Suprapubic skin (tissue), 4 donors: Measurements from ENCODE around the gene FAM241B. TPM values are rescaled to one million over a fixed set of nuclear protein-coding genes. Genes with fewer than 3 reads are reported as not detected.

ENCODE experiments used
- DNase-seq, 2 donors: peaks; one replicate each; pipeline ENCODE4 v3.0.0-alpha.2; 2019; ENCODE audit warnings: low spot score in 2 of 2
- H3K27ac ChIP-seq: fragments of 200-600 bp; sonication (generic); one replicate; pipeline ENCODE4 v1.5.1; 2019
- H3K27me3 ChIP-seq: fragments of 200-600 bp; sonication (generic); one replicate; pipeline ENCODE4 v1.5.1; 2019
- H3K36me3 ChIP-seq: fragments of 200-600 bp; sonication (generic); one replicate; pipeline ENCODE4 v1.5.1; 2019
- H3K4me1 ChIP-seq: fragments of 200-600 bp; sonication (generic); one replicate; pipeline ENCODE4 v1.5.1; 2019
- H3K4me3 ChIP-seq: fragments of 200-600 bp; sonication (generic); one replicate; pipeline ENCODE4 v1.5.1; 2019; ENCODE audit warnings: mild to moderate bottlenecking
- H3K9me3 ChIP-seq: fragments of 200-600 bp; sonication (generic); one replicate; pipeline ENCODE4 v1.5.1; 2019
- CTCF ChIP-seq, 2 donors: fragments of 200-600 bp in 1 of 2; fragments of 450-650 bp in 1 of 2; sonication (generic) in 1 of 2; IDR thresholded peaks; one replicate each; pipeline ENCODE4 v1.5.1; 2016 to 2019; ENCODE audit warnings: antibody characterized with exemption in 2 of 2, mild to moderate bottlenecking in 1 of 2, moderate library complexity in 1 of 2
- EP300 ChIP-seq: sonication (generic); formaldehyde crosslinking; IDR thresholded peaks from one replicate; pipeline ENCODE4 v1.6.1; 2017; ENCODE audit warnings: antibody characterized with exemption
- POLR2A ChIP-seq, 2 donors: fragments of 450-650 bp; IDR thresholded peaks; one replicate each; pipeline ENCODE4 v1.6.1; 2017; ENCODE audit warnings: antibody characterized with exemption in 2 of 2, mild to moderate bottlenecking in 2 of 2, moderate library complexity in 2 of 2
- POLR2AphosphoS5 ChIP-seq, 3 donors: sonication (generic); formaldehyde crosslinking; IDR thresholded peaks; one replicate each; pipeline ENCODE4 v1.6.1; 2017; ENCODE audit warnings: antibody characterized with exemption in 3 of 3
- WGBS: methylation state at CpG from one replicate; pipeline ENCODE4 v1.1.5; 2018; 5-methylcytosine and 5-hydroxymethylcytosine counted together
- total RNA-seq, 4 donors: library from RNA; depleted of rRNA; stranded (reverse); fragments of >200 nt; gene quantifications; one replicate each; pipeline ENCODE4 v1.1.0, GENCODE V29; 2016

Gene FAM241B
- total RNA-seq, 4 donors from 2014 or later, result 0.49 to 4.3 (median 2.5) TPM

GRCh38 chr10:69665474-69666320, 35.6 kb downstream of the FAM241B start:
- no peaks in the 10 kb centered on the region for H3K9me3 ChIP-seq
- WGBS, result 65% methylated on average over 15 of the region's 17 CpGs
- TF ChIP-seq CTCF (IDR thresholded peaks at IDR 0.05), result no peak
- TF ChIP-seq EP300, result no peak
- TF ChIP-seq POLR2A (IDR thresholded peaks at IDR 0.05), result no peak
- TF ChIP-seq POLR2AphosphoS5 (IDR thresholded peaks at IDR 0.05), result no peak
- no peak overlapping the region for H3K27ac ChIP-seq
- no peaks in the 10 kb centered on the region for H3K36me3 ChIP-seq
- no peak for DNase-seq
- H3K4me1 ChIP-seq, result no peaks in the 10 kb centered on the region
- no peak overlapping the region for H3K4me3 ChIP-seq
- peaks cover 28% of the 10 kb centered on the region for H3K27me3 ChIP-seq

GRCh38 chr10:69666756-69667155, 36.7 kb downstream of the FAM241B start:
- Histone ChIP-seq H3K27ac (no peak overlapping the region), H3K27me3 (peaks cover 28% of the 10 kb centered on the region), H3K36me3 (no peaks in the 10 kb centered on the region), H3K4me3 (no peak overlapping the region), H3K4me1 (no peaks in the 10 kb centered on the region), H3K9me3 (no peaks in the 10 kb centered on the region)
- no peak for DNase-seq
- TF ChIP-seq CTCF (IDR thresholded peaks at IDR 0.05) (no peak), POLR2A (IDR thresholded peaks at IDR 0.05) (no peak), EP300 (no peak), POLR2AphosphoS5 (IDR thresholded peaks at IDR 0.05) (no peak)
- WGBS, result 87% methylated on average over 4 of the region's 4 CpGs

- TF ChIP-seq CTCF (IDR thresholded peaks at IDR 0.05), result no peak
- no peak for TF ChIP-seq EP300
- TF ChIP-seq POLR2AphosphoS5 (IDR thresholded peaks at IDR 0.05), result no peak
- TF ChIP-seq POLR2A (IDR thresholded peaks at IDR 0.05), result no peak
- Histone ChIP-seq H3K27me3 (peaks cover 21% of the 10 kb centered on the region), H3K4me1 (no peaks in the 10 kb centered on the region), H3K9me3 (no peaks in the 10 kb centered on the region), H3K4me3 (no peak overlapping the region), H3K36me3 (no peaks in the 10 kb centered on the region), H3K27ac (no peak overlapping the region)
- WGBS, result 78% methylated on average over 5 of the region's 5 CpGs
- no peak for DNase-seq
Measured at GRCh38 chr10:69668721-69669120, 38.7 kb downstream of the FAM241B start.

- Histone ChIP-seq H3K27me3 (peaks cover 21% of the 10 kb centered on the region), H3K4me3 (no peak overlapping the region), H3K27ac (no peak overlapping the region), H3K4me1 (no peaks in the 10 kb centered on the region), H3K36me3 (no peaks in the 10 kb centered on the region), H3K9me3 (no peaks in the 10 kb centered on the region)
- no peak for TF ChIP-seq POLR2A (IDR thresholded peaks at IDR 0.05)
- 80% methylated on average over 4 of the region's 4 CpGs for WGBS
- DNase-seq, result no peak
Measured at GRCh38 chr10:69669409-69669808, 39.4 kb downstream of the FAM241B start.

GRCh38 chr10:69673521-69673920, 43.5 kb downstream of the FAM241B start:
- Histone ChIP-seq H3K9me3 (no peaks in the 10 kb centered on the region), H3K27me3 (peaks cover 36% of the 10 kb centered on the region), H3K36me3 (no peaks in the 10 kb centered on the region), H3K27ac (no peak overlapping the region), H3K4me3 (no peak overlapping the region), H3K4me1 (no peaks in the 10 kb centered on the region)
- WGBS, result 75% methylated on average over 3 of the region's 3 CpGs
- TF ChIP-seq CTCF (IDR thresholded peaks at IDR 0.05) (no peak), POLR2A (IDR thresholded peaks at IDR 0.05) (no peak), POLR2AphosphoS5 (IDR thresholded peaks at IDR 0.05) (no peak), EP300 (no peak)
- no peak for DNase-seq
